Fibroblast of lung (primary cell): ENCODE results near the gene DPYSL3.

Experiments used
- EZH2 ChIP-seq: IDR thresholded peaks from 2 replicates; pipeline ENCODE4 v1.5.1; 2012; ENCODE audit warnings: low read length, control low read depth, mild to moderate bottlenecking; ENCODE audit errors: missing control alignments
- TF ChIP-seq, protein P1 (sequence below), 2 donors: IDR thresholded peaks in 1 of 2; conservative IDR thresholded peaks in 1 of 2; 1 replicate in 1 of 2; 2 replicates in 1 of 2; pipeline ENCODE4 v1.5.1; 2011 to 2012; ENCODE audit warnings: low read length in 2 of 2, control low read depth in 1 of 2, inconsistent platforms in 1 of 2, low read depth in 1 of 2, mild to moderate bottlenecking in 1 of 2

DNA sequence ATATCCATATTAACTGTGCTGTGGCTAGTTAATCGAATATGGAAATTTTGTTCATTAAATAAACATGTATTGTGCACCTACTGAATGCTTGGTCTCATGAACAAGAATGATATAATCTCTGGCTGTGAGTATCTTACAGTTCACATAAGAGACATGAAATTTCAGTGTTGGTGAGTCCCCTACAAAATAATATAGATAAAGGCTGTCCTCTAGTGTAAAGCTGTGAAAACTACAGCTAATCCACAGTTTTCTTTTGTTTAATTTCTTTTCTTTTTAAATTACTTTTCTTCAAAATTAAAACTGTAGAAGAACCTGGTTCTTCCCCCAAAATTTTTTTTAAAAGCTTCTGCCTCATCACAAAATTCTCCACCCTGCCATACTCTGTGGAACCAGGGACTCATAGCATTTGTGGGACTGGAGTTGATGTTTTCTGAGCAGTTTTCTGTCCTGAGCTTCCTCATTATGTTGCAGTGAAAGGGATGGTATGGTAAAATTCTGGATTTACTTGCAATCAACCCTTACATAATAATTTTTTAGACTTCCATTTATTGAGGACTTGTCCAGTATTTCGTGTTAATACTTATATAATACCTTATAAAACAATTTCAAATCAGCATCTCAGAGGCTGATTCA is 140.0 kb downstream of the DPYSL3 start:
- TF ChIP-seq, protein P1, sequence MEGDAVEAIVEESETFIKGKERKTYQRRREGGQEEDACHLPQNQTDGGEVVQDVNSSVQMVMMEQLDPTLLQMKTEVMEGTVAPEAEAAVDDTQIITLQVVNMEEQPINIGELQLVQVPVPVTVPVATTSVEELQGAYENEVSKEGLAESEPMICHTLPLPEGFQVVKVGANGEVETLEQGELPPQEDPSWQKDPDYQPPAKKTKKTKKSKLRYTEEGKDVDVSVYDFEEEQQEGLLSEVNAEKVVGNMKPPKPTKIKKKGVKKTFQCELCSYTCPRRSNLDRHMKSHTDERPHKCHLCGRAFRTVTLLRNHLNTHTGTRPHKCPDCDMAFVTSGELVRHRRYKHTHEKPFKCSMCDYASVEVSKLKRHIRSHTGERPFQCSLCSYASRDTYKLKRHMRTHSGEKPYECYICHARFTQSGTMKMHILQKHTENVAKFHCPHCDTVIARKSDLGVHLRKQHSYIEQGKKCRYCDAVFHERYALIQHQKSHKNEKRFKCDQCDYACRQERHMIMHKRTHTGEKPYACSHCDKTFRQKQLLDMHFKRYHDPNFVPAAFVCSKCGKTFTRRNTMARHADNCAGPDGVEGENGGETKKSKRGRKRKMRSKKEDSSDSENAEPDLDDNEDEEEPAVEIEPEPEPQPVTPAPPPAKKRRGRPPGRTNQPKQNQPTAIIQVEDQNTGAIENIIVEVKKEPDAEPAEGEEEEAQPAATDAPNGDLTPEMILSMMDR (conservative IDR thresholded peaks at IDR 0.05 in 1 of 2, IDR thresholded peaks at IDR 0.05 in 1 of 2; ENCODE audit: low read depth in 1 of 2, low read length in 2 of 2) = peak; percentile 10 to 51
- TF ChIP-seq EZH2 = no peak
